ENCODE data around the gene SLC9A9.
A peak's percentile ranks its signal among the peaks of the same experiment; 100 is the strongest.

Gene SLC9A9

GRCh38 chr3:143313893-143314188 lies 534.4 kb downstream of the SLC9A9 start:
- TF ChIP-seq CTCF (IDR thresholded peaks at IDR 0.05; ENCODE audit: low read depth, low read length, missing control alignments): no peak
- H3K4me3 ChIP-seq (replicated peaks; ENCODE audit: low read depth, low read length): no peak overlapping the region
- DNase-seq (ENCODE audit: extremely low read depth, low read depth): no peak

DNA sequence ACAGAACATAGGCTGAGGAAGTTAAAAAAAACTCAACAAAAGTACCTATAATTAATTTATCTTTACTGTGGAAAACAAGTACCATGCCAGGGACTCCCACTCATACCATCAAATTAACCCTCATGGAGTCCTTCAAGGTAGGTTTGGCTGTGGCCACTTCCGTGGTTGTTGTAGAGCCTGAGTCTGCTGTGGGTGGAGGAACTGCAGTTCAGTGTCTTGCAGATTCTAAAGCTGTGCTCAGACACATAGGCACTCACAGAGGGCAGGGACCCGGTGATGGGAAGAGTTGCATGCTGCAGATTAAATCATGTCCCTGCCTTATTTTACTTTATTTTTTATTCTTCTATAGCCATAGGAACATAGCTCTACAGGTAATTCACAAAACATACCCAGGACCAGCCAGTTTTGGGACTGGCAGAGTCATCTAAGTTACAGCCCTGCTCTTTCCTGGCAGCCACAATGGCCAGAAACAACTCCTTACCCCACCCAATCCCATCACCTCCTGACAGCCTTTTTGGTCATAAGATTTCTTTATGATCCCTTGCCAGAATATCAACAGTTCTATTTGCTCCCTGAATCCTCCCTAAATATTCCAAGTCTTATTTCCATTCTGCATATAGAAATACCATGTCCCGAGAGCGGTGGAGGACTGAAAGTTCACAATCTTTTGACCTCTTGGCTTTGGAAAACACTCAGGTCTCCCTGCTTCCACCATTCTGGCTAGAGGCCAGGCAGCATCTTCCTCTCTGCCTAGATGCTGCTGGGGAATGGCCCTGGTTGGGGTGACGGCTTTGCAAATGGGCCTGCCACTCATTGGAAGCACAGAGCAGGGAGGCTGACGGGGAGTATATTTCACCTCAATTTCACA lies 535.0 kb downstream of the SLC9A9 start:
- TF ChIP-seq CTCF (IDR thresholded peaks at IDR 0.05; ENCODE audit: low read depth, low read length, missing control alignments): no peak
- DNase-seq (ENCODE audit: extremely low read depth, low read depth): no peak
- H3K4me3 ChIP-seq (replicated peaks; ENCODE audit: low read depth, low read length): no peak overlapping the region

DNA sequence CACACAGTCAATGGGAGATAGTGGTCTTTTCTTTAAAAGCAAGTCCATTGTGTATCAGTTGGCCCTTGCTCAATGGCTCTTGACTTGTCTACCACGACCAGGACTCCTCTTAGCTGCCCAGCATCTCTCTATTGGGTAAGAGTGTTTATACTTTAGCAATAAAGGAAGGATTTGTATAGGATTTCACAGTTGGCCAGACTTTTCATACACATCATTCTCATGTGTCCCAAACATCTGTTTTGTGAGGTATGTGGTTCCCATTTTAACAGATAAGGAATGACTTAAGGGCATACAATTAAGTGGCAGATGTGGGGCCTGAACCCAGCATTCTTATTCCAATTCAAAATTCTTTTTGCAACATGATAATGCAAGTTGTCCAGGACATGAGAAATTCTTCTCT lies 537.2 kb downstream of the SLC9A9 start:
- DNase-seq (ENCODE audit: extremely low read depth, low read depth): no peak
- no peak overlapping the region for H3K4me3 ChIP-seq (replicated peaks; ENCODE audit: low read depth, low read length)
- no peak for TF ChIP-seq CTCF (IDR thresholded peaks at IDR 0.05; ENCODE audit: low read depth, low read length, missing control alignments)

GRCh38 chr3:143309705-143310104 lies 538.6 kb downstream of the SLC9A9 start:
- TF ChIP-seq CTCF (IDR thresholded peaks at IDR 0.05; ENCODE audit: low read depth, low read length, missing control alignments): no peak
- no peak overlapping the region for H3K4me3 ChIP-seq (replicated peaks; ENCODE audit: low read depth, low read length)

DNA sequence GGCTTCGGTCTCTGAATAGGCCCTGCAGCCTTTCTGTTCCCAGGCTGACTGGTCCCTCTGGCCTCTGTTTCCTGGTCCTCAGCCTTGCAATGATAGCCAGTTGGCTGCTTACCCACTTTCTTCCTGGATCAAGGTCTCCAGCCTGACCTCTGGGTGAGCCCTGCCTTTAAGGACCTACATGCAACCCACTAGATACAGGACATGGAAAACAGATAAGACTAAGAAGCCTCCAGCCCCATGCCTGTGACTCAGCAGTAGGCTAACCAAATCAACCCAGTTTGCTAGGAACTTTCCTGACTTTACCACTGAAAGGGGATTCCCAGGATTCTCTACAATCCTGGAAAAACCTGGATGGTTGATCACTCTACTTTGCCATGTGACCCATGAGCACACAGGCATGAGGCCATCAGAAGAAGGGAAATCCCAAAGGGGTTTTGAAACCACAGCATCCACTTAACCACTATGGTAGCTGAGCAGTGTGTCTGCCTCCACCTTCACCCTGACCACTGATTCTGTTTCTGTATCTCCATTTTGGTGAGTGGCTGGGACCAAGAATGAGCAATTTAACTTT lies 540.6 kb downstream of the SLC9A9 start:
- peak; percentile 38 for DNase-seq (ENCODE audit: extremely low read depth, low read depth)
- no peak for TF ChIP-seq CTCF (IDR thresholded peaks at IDR 0.05; ENCODE audit: low read depth, low read length, missing control alignments)
- H3K4me3 ChIP-seq (replicated peaks; ENCODE audit: low read depth, low read length): no peak overlapping the region

More at GRCh38 chr3:143309705-143310104, 538.6 kb downstream of the SLC9A9 start:
- DNase-seq (ENCODE audit: extremely low read depth, low read depth): no peak

DNA sequence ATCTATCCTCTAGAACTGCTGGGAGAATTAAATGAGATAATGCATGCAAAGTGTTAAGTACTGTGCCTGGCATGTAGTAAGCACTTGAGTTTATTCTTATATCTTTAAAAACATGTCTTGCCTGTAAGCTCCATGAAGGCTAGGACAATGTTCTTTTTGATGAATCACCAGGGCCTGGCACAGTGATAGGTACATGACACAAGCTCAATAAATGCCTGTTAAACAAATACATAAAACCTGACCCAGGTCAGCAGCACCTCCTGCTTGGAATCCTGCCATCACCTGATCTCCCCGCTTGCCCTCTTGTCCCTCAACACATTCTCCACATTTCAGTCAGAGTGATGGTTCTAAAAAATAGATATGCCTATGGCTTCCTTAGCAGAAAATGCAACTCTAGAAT lies 541.9 kb downstream of the SLC9A9 start:
- DNase-seq (ENCODE audit: extremely low read depth, low read depth): no peak
- TF ChIP-seq CTCF (IDR thresholded peaks at IDR 0.05; ENCODE audit: low read depth, low read length, missing control alignments): no peak
- H3K4me3 ChIP-seq (replicated peaks; ENCODE audit: low read depth, low read length): no peak overlapping the region

Data from HFF-Myc (cell line).